ENCODE results near the gene TBL1XR1. TPM values are rescaled to one million over a fixed set of nuclear protein-coding genes. Genes with fewer than 3 reads are reported as not detected.
"Not testable (repeated sequence)": the region's sequence is repeated elsewhere in the genome, so short reads cannot be mapped to it uniquely, and the experiment has no call there.

Gene TBL1XR1
- total RNA-seq, 2 donors from 2014 or later: 202 to 226 TPM

- H3K27me3 ChIP-seq: no peaks in the 10 kb centered on the region
- no peak overlapping the region for H3K4me3 ChIP-seq
- intact Hi-C loops (cut with DNase I): no loop called here
- no peaks in the 10 kb centered on the region for H3K36me3 ChIP-seq
- H3K9ac ChIP-seq (ENCODE audit: low read depth in 2 of 2, low read length in 2 of 2): no peak overlapping the region
- no peak for TF ChIP-seq CTCF (IDR thresholded peaks at IDR 0.05)
- H3K4me1 ChIP-seq: no peaks in the 10 kb centered on the region
- H3K9me3 ChIP-seq: no peaks in the 10 kb centered on the region
- no peak for DNase-seq
- H3K27ac ChIP-seq: no peak overlapping the region
These were observed 170.6 kb downstream of the TBL1XR1 start for GRCh38 chr3:177026505-177027277.

- no peak for TF ChIP-seq CTCF (IDR thresholded peaks at IDR 0.05)
- Histone ChIP-seq H3K9ac (ENCODE audit: low read depth in 2 of 2, low read length in 2 of 2) (no peak overlapping the region), H3K27ac (no peak overlapping the region), H3K9me3 (no peaks in the 10 kb centered on the region), H3K27me3 (no peaks in the 10 kb centered on the region), H3K36me3 (no peaks in the 10 kb centered on the region), H3K4me1 (no peaks in the 10 kb centered on the region), H3K4me3 (no peak overlapping the region)
- no peak for DNase-seq
- intact Hi-C loops (cut with DNase I): no loop called here
These were observed 181.4 kb downstream of the TBL1XR1 start for GRCh38 chr3:177015881-177016280.

- intact Hi-C loops (cut with DNase I): no loop called here
- Histone ChIP-seq H3K36me3 (no peaks in the 10 kb centered on the region), H3K9me3 (no peaks in the 10 kb centered on the region), H3K4me3 (no peak overlapping the region), H3K27ac (no peak overlapping the region), H3K27me3 (no peaks in the 10 kb centered on the region), H3K9ac (ENCODE audit: low read depth in 2 of 2, low read length in 2 of 2) (no peak overlapping the region), H3K4me1 (no peaks in the 10 kb centered on the region)
- DNase-seq: no peak
- no peak for TF ChIP-seq CTCF (IDR thresholded peaks at IDR 0.05)
These were observed 183.5 kb downstream of the TBL1XR1 start for GRCh38 chr3:177013681-177014280.

GRCh38 chr3:177005718-177006405 lies 191.4 kb downstream of the TBL1XR1 start:
- no peaks in the 10 kb centered on the region for H3K36me3 ChIP-seq
- H3K4me3 ChIP-seq: no peak overlapping the region
- no peak for DNase-seq
- intact Hi-C loops (cut with DNase I): no loop called here
- H3K27me3 ChIP-seq: no peaks in the 10 kb centered on the region
- TF ChIP-seq CTCF (IDR thresholded peaks at IDR 0.05): no peak
- H3K27ac ChIP-seq: no peak overlapping the region
- no peak overlapping the region for H3K9ac ChIP-seq (ENCODE audit: low read depth in 2 of 2, low read length in 2 of 2)
- no peaks in the 10 kb centered on the region for H3K9me3 ChIP-seq
- H3K4me1 ChIP-seq: no peaks in the 10 kb centered on the region

GRCh38 chr3:177000159-177000558 lies 197.1 kb downstream of the TBL1XR1 start:
- intact Hi-C loops (cut with DNase I); H3K9me3 ChIP-seq; H3K27me3 ChIP-seq; DNase-seq; H3K4me3 ChIP-seq; H3K36me3 ChIP-seq; H3K9ac ChIP-seq (ENCODE audit: low read depth in 2 of 2, low read length in 2 of 2); H3K4me1 ChIP-seq; H3K27ac ChIP-seq: not testable (repeated sequence)
